HepG2 (cell line): Measurements from ENCODE around the gene ANO2. TPM values are rescaled to one million over a fixed set of nuclear protein-coding genes. Genes with fewer than 3 reads are reported as not detected.

Experiments
- ATAC-seq: fragments of 200-7000 bp; cut with Tn5 transposase; 3 replicates; pipeline ENCODE4 v1.9.1; 2020; ENCODE audit warnings: mild to moderate bottlenecking, moderate library complexity
- BruUV-seq: library from RNA; stranded (reverse); fragments of 400-500 nt; replicated peaks from 2 replicates; lab custom pipeline; 2021; lab: Mats Ljungman, UMichigan
- CTCF ChIA-PET: fragments of 300-600 bp; formaldehyde crosslinking; extraction: SDS; loops from one replicate; lab custom pipeline; 2021; ENCODE audit warnings: low total read pairs, inconsistent platforms, low intra/inter-chr PET ratio; lab: Yijun Ruan, JAX
- POLR2A ChIA-PET: fragments of 350-600 bp; sonication (Branson Sonifier 250); formaldehyde crosslinking; loops from one replicate; lab custom pipeline; 2020; ENCODE audit warnings: antibody characterized with exemption, inconsistent platforms; lab: Yijun Ruan, JAX
- DNase-seq: peaks from one replicate; pipeline ENCODE4 v3.0.0-alpha.2; 2015; ENCODE audit warnings: low spot score
- FAIRE-seq: peaks from 3 replicates; lab custom pipeline; 2011; peaks lifted over from hg19 to GRCh38; lab: Jason Lieb, UNC
- H2AFZ ChIP-seq: one replicate; pipeline ENCODE4 v1.6.1; 2011; ENCODE audit warnings: low read length, inconsistent platforms
- H3K27ac ChIP-seq: fragments of 300-600 bp; 3 replicates; pipeline ENCODE4 v1.8.0; 2011; ENCODE audit warnings: mixed run types, mild to moderate bottlenecking, mixed read lengths, low read length, inconsistent platforms; ENCODE audit not compliant: insufficient read depth; ENCODE audit errors: extremely low read length
- H3K27me3 ChIP-seq, 2 experiments: fragments of 200-600 bp in 1 of 2; 2 replicates in 1 of 2; 3 replicates in 1 of 2; pipeline versions ENCODE4 v1.6.0 to v1.8.0; 2011; ENCODE audit warnings: low read length in 2 of 2, mild to moderate bottlenecking in 2 of 2, moderate library complexity in 2 of 2, inconsistent platforms in 1 of 2; ENCODE audit not compliant: insufficient read depth in 2 of 2, control insufficient read depth in 1 of 2
- H3K36me3 ChIP-seq, 2 experiments: fragments of 200-600 bp in 1 of 2; replicated peaks in 1 of 2; 2 replicates in 1 of 2; 3 replicates in 1 of 2; pipeline versions ENCODE4 v1.5.1 to v1.8.0; 2011; ENCODE audit warnings: low read length in 2 of 2, inconsistent platforms in 1 of 2; ENCODE audit not compliant: insufficient read depth in 2 of 2, control insufficient read depth in 1 of 2
- H3K4me1 ChIP-seq: 2 replicates; pipeline ENCODE4 v1.5.1; 2012; ENCODE audit warnings: low read length, inconsistent platforms; ENCODE audit not compliant: insufficient read depth
- H3K4me2 ChIP-seq: 2 replicates; pipeline ENCODE4 v1.6.0; 2011; ENCODE audit warnings: low read depth, low read length, inconsistent platforms
- H3K4me3 ChIP-seq, 3 experiments: fragments of 200-600 bp in 1 of 3; sonication (generic), shearing (Covaris generic) in 1 of 3; replicated peaks in 1 of 3; 2 replicates each; pipeline ENCODE4 v1.5.1; 2011 to 2016; ENCODE audit warnings: low read length in 3 of 3, inconsistent platforms in 2 of 3, low read depth in 2 of 3, mild to moderate bottlenecking in 2 of 3, control low read depth in 1 of 3, mixed read lengths in 1 of 3; ENCODE audit not compliant: insufficient read depth in 1 of 3
- H3K79me2 ChIP-seq: one replicate; pipeline ENCODE4 v1.6.1; 2011; ENCODE audit warnings: low read length, inconsistent platforms; ENCODE audit not compliant: insufficient read depth
- H3K9ac ChIP-seq: 2 replicates; pipeline ENCODE4 v1.6.0; 2011; ENCODE audit warnings: mild to moderate bottlenecking, low read depth, low read length, inconsistent platforms; ENCODE audit not compliant: insufficient read depth
- H3K9me3 ChIP-seq: 2 replicates; pipeline ENCODE4 v1.5.1; 2012; ENCODE audit warnings: mild to moderate bottlenecking, low read length
- H4K20me1 ChIP-seq: 2 replicates; pipeline ENCODE4 v1.6.0; 2011; ENCODE audit warnings: inconsistent platforms, mild to moderate bottlenecking, low read length, moderate library complexity; ENCODE audit not compliant: insufficient read depth
- GTF3A ChIP-seq: sonication (generic); formaldehyde crosslinking; conservative IDR thresholded peaks from 2 replicates; pipeline ENCODE4 v1.4.0; 2020; ENCODE audit warnings: mild to moderate bottlenecking, missing genetic modification reagents
- SP4 ChIP-seq: sonication (generic); formaldehyde crosslinking; IDR thresholded peaks from 2 replicates; pipeline ENCODE4 v1.8.1; 2023; ENCODE audit warnings: mild to moderate bottlenecking, missing genetic modification reagents
- ZBTB10 ChIP-seq: sonication (generic); formaldehyde crosslinking; IDR thresholded peaks from 2 replicates; pipeline ENCODE4 v1.4.0; 2020; ENCODE audit warnings: missing genetic modification reagents, borderline replicate concordance
- ZBTB46 ChIP-seq: sonication (generic); formaldehyde crosslinking; IDR thresholded peaks from 2 replicates; pipeline ENCODE4 v1.4.0; 2020; ENCODE audit warnings: mild to moderate bottlenecking, missing genetic modification reagents, borderline replicate concordance
- ZSCAN12 ChIP-seq: sonication (generic); formaldehyde crosslinking; IDR thresholded peaks from 2 replicates; pipeline ENCODE4 v1.9.0; 2021; ENCODE audit warnings: mild to moderate bottlenecking, missing genetic modification reagents
- ZSCAN5A ChIP-seq: sonication (generic); formaldehyde crosslinking; IDR thresholded peaks from 2 replicates; pipeline ENCODE4 v1.8.0; 2022; ENCODE audit warnings: mild to moderate bottlenecking, missing genetic modification reagents, borderline replicate concordance
- in situ Hi-C: cut with HindIII; loops from 2 replicates; pipeline ENCODE4 v1.10.0; 2017; ENCODE audit warnings: low pct_unique_long_range_greater_than_20kb; ENCODE audit not compliant: extremely low pct_ligation_motif_present
- intact Hi-C: fragments of 100-400 bp; cut with micrococcal nuclease; formaldehyde crosslinking; loops from one replicate; pipeline ENCODE4 v1.10.0; 2022; ENCODE audit not compliant: unreplicated experiment
- polyA plus RNA-seq, 8 experiments: library from polyadenylated mRNA; depleted of rRNA in 3 of 8; stranded (reverse) in 7 of 8; unstranded in 1 of 8; fragments of >200 nt; fragmentation: Illumina TruSeq in 4 of 8; extraction: Trizol in 4 of 8; gene quantifications; 2 replicates each; pipeline versions ENCODE4 v1.2.1 to v1.2.3, GENCODE V29; 2011 to 2016; ENCODE audit warnings: low read depth in 4 of 8, missing spikeins in 1 of 8, mixed read lengths in 1 of 8; ENCODE audit not compliant: insufficient read depth in 1 of 8
- total RNA-seq, 5 experiments: library from RNA; depleted of rRNA; stranded (reverse); fragments of >200 nt; fragmentation: Illumina TruSeq; extraction: Trizol; gene quantifications; 2 replicates each; pipeline ENCODE4 v1.2.3, GENCODE V29; 2016; ENCODE audit warnings: low read depth in 1 of 5

ANO2 gene
- total and polyA plus RNA-seq, 2 of the 13 experiments (the other 11 are each of a cell fraction or from before 2014, with no cell fraction given), result 0.18 TPM; not detected in 1

GRCh38 chr12:5708371-5708770, 236.7 kb downstream of the ANO2 start:
- in situ Hi-C loops, result no loop called here
- intact Hi-C loops, result no loop called here

More at GRCh38 chr12:5708371-5708770, 236.7 kb downstream of the ANO2 start:
- POLR2A ChIA-PET, result no interaction called here
- Histone ChIP-seq H2AFZ (no peak overlapping the region), H4K20me1 (no peaks in the 10 kb centered on the region), H3K9me3 (no peaks in the 10 kb centered on the region), H3K4me1 (peaks cover 9% of the 10 kb centered on the region; the same call in 1 of the 2 replicates), H3K27ac (no peak overlapping the region), H3K79me2 (no peaks in the 10 kb centered on the region), H3K27me3 (no peaks in the 10 kb centered on the region), H3K9ac (no peak overlapping the region), H3K4me3 (no peak overlapping the region), H3K4me2 (no peak overlapping the region), H3K36me3 (no peaks in the 10 kb centered on the region)
- DNase-seq, result no peak
- TF ChIP-seq ZBTB46, result no peak
- TF ChIP-seq SP4, result no peak
- TF ChIP-seq ZBTB10 (CRISPR knock-in tag), result no peak
- TF ChIP-seq ZSCAN5A (CRISPR knock-in tag), result no peak
- TF ChIP-seq GTF3A, result no peak
- no peak for TF ChIP-seq ZSCAN12 (CRISPR knock-in tag)
- no peak for ATAC-seq
- no TSS peak for BruUV-seq
- FAIRE-seq, result no peak
- CTCF ChIA-PET, result no interaction called here
